K562 (cell line): ENCODE results near the gene PPP1R13B. TPM values are rescaled to one million over a fixed set of nuclear protein-coding genes. Genes with fewer than 3 reads are reported as not detected.

Experiments used
- ATAC-seq: fragments of 200-7000 bp; cut with Tn5 transposase; 3 replicates; pipeline ENCODE4 v1.9.1; 2020; ENCODE audit warnings: moderate library complexity
- BruUV-seq: library from RNA; stranded (reverse); fragments of 400-500 nt; replicated peaks from 2 replicates; lab custom pipeline; 2021; lab: Mats Ljungman, UMichigan
- CTCF ChIA-PET: fragments of 300-600 bp; formaldehyde crosslinking; extraction: SDS; loops from one replicate; lab custom pipeline; 2021; ENCODE audit warnings: low intra/inter-chr PET ratio; lab: Yijun Ruan, JAX
- POLR2A ChIA-PET: fragments of 300-600, 350-650 bp; sonication (Branson Sonifier 250); formaldehyde crosslinking; extraction: SDS; loops from one replicate; lab custom pipeline; 2021; ENCODE audit warnings: antibody characterized with exemption, inconsistent platforms; lab: Yijun Ruan, JAX
- DNase-seq, 4 experiments: peaks; one replicate each; pipeline versions ENCODE4 v3.0.0 to v3.0.0-alpha.2; 2011 to 2018; ENCODE audit warnings: low spot score in 3 of 4, mixed read lengths in 3 of 4; ENCODE audit errors: extremely low read depth in 1 of 4
- FAIRE-seq: peaks from 2 replicates; lab custom pipeline; 2011; peaks lifted over from hg19 to GRCh38; lab: Jason Lieb, UNC
- H2AFZ ChIP-seq: 2 replicates; pipeline ENCODE4 v1.6.0; 2011; ENCODE audit warnings: low read depth, low read length, control low read depth, inconsistent platforms
- H3K27ac ChIP-seq: fragments of 200-600 bp; 3 replicates; pipeline ENCODE4 v1.8.0; 2011; ENCODE audit warnings: low read depth, mild to moderate bottlenecking, control low read depth, inconsistent platforms, low read length, moderate library complexity, mixed read lengths; ENCODE audit errors: extremely low read depth
- H3K27me3 ChIP-seq, 2 experiments: fragments of 300-600 bp in 1 of 2; 2 replicates in 1 of 2; 3 replicates in 1 of 2; pipeline versions ENCODE4 v1.6.0 to v1.8.0; 2011; ENCODE audit warnings: inconsistent platforms in 2 of 2, low read length in 2 of 2, mild to moderate bottlenecking in 1 of 2, mixed read lengths in 1 of 2, moderate library complexity in 1 of 2; ENCODE audit not compliant: control insufficient read depth in 2 of 2, insufficient read depth in 2 of 2
- H3K36me3 ChIP-seq: fragments of 300-600 bp; 3 replicates; pipeline ENCODE4 v1.8.0; 2011; ENCODE audit warnings: mild to moderate bottlenecking, low read length, inconsistent platforms; ENCODE audit not compliant: control insufficient read depth, insufficient read depth
- H3K4me1 ChIP-seq, 2 experiments: fragments of 200-600 bp in 1 of 2; replicated peaks in 1 of 2; 2 replicates in 1 of 2; 3 replicates in 1 of 2; pipeline versions ENCODE4 v1.5.1 to v1.8.0; 2011; ENCODE audit warnings: inconsistent platforms in 2 of 2, low read length in 2 of 2, mild to moderate bottlenecking in 1 of 2, mixed read lengths in 1 of 2, moderate library complexity in 1 of 2; ENCODE audit not compliant: control insufficient read depth in 2 of 2, insufficient read depth in 2 of 2
- H3K4me2 ChIP-seq: 2 replicates; pipeline ENCODE4 v1.6.1; 2011; ENCODE audit warnings: low read length, control low read depth, inconsistent platforms, mixed read lengths; ENCODE audit not compliant: insufficient read depth
- H3K4me3 ChIP-seq: fragments of 200-600 bp; sonication (generic), shearing (Covaris generic); 2 replicates; pipeline ENCODE4 v1.5.1; 2016; ENCODE audit warnings: control low read depth, inconsistent platforms
- H3K79me2 ChIP-seq: fragments of 200-600 bp; 3 replicates; pipeline ENCODE4 v1.8.0; 2011; ENCODE audit warnings: low read length, inconsistent platforms; ENCODE audit not compliant: control insufficient read depth, insufficient read depth
- H3K9ac ChIP-seq, 2 experiments: 2 replicates each; pipeline versions ENCODE4 v1.6.0 to v1.6.1; 2011; ENCODE audit warnings: low read depth in 2 of 2, low read length in 2 of 2, control low read depth in 1 of 2, inconsistent platforms in 1 of 2, mild to moderate bottlenecking in 1 of 2, mixed read lengths in 1 of 2; ENCODE audit not compliant: insufficient read depth in 1 of 2
- H3K9me1 ChIP-seq: one replicate; pipeline ENCODE4 v1.6.0; 2011; ENCODE audit warnings: inconsistent platforms, mild to moderate bottlenecking, low read length, moderate library complexity; ENCODE audit not compliant: control insufficient read depth, insufficient read depth
- H3K9me3 ChIP-seq: replicated peaks from 2 replicates; pipeline ENCODE4 v1.5.1; 2011; ENCODE audit warnings: low read depth, low read length, inconsistent platforms; ENCODE audit not compliant: control insufficient read depth, insufficient read depth
- H4K20me1 ChIP-seq: replicated peaks from 2 replicates; pipeline ENCODE4 v1.6.1; 2011; ENCODE audit warnings: low read length, inconsistent platforms, mixed read lengths; ENCODE audit not compliant: control insufficient read depth, insufficient read depth
- ARID1B ChIP-seq: fragments of 450-650 bp; IDR thresholded peaks from 2 replicates; pipeline ENCODE4 v1.6.1; 2016; ENCODE audit warnings: antibody characterized with exemption, mild to moderate bottlenecking, inconsistent platforms
- CCAR2 ChIP-seq: fragments of 200-400 bp; formaldehyde crosslinking; IDR thresholded peaks from 2 replicates; pipeline ENCODE4 v1.6.1; 2017; ENCODE audit warnings: mild to moderate bottlenecking, low read depth, low read length
- DDX20 ChIP-seq: fragments of 450-650 bp; IDR thresholded peaks from 2 replicates; pipeline ENCODE4 v1.6.1; 2016; ENCODE audit warnings: missing genetic modification characterization, low read depth, mild to moderate bottlenecking, missing compliant biosample characterization, moderate library complexity
- HDAC3 ChIP-seq: fragments of 450-650 bp; IDR thresholded peaks from 2 replicates; pipeline ENCODE4 v1.6.1; 2018; ENCODE audit warnings: borderline replicate concordance, mild to moderate bottlenecking, moderate library complexity; ENCODE audit not compliant: partially characterized antibody
- MED1 ChIP-seq: sonication (generic); formaldehyde crosslinking; IDR thresholded peaks from 2 replicates; pipeline ENCODE4 v1.8.1; 2023; ENCODE audit warnings: missing genetic modification reagents, borderline replicate concordance
- PHF21A ChIP-seq: fragments of 450-650 bp; IDR thresholded peaks from 2 replicates; pipeline ENCODE4 v1.6.1; 2017; ENCODE audit warnings: low read depth, borderline replicate concordance
- RBM39 ChIP-seq: fragments of 200-400 bp; formaldehyde crosslinking; optimal IDR thresholded peaks from 2 replicates; pipeline ENCODE3; 2018; ENCODE audit warnings: low read depth, low read length
- RUNX1 ChIP-seq: sonication (generic); IDR thresholded peaks from 2 replicates; pipeline ENCODE4 v1.6.1; 2016; ENCODE audit warnings: antibody characterized with exemption, low read depth
- ZNF354B ChIP-seq: fragments of 250-450 bp; sonication (Bioruptor Pico); IDR thresholded peaks from 2 replicates; pipeline ENCODE4 v1.4.0; 2020
- ZNF77 ChIP-seq: fragments of 250-450 bp; sonication (Bioruptor Pico); IDR thresholded peaks from 2 replicates; pipeline ENCODE4 v1.5.0; 2020
- WGBS: fragments of 100-300 bp; shearing (Covaris generic); methylation state at CpG from one replicate; pipeline ENCODE4 v1.1.6; 2016; ENCODE audit warnings: low coverage, mixed read lengths; ENCODE audit not compliant: insufficient coverage; ENCODE audit errors: missing lambda C conversion rate; 5-methylcytosine and 5-hydroxymethylcytosine counted together
- in situ Hi-C: fragments of 300-500 bp; cut with MboI; formaldehyde crosslinking; loops from 4 replicates; pipeline ENCODE4 v1.15.0; 2018; ENCODE audit warnings: inconsistent platforms, mixed read lengths
- intact Hi-C: fragments of 100-400 bp; cut with micrococcal nuclease; formaldehyde crosslinking; loops from 2 replicates; pipeline ENCODE4 v1.14.2; 2022
- polyA plus RNA-seq, 8 experiments: library from polyadenylated mRNA; depleted of rRNA in 4 of 8; stranded (reverse) in 5 of 8; unstranded in 3 of 8; fragments of >200 nt; fragmentation: Nextera tagmentation in 2 of 8; fragmentation: Illumina TruSeq in 1 of 8; extraction: Ambion mirVana in 2 of 8; extraction: Trizol in 1 of 8; gene quantifications; 2 replicates each; pipeline versions ENCODE4 v1.2.1 to v1.2.3, GENCODE V29; 2011 to 2014; ENCODE audit warnings: inconsistent platforms in 1 of 8, missing spikeins in 1 of 8
- total RNA-seq, 7 experiments: library from RNA; depleted of rRNA in 6 of 7; stranded (reverse); fragments of >200 nt in 6 of 7; fragmentation: Illumina TruSeq in 2 of 7; extraction: Trizol in 2 of 7; gene quantifications; 2 replicates each; pipeline versions ENCODE4 v1.2.1 to v1.2.3, GENCODE V29; 2011 to 2021; ENCODE audit warnings: low replicate concordance in 1 of 7

PPP1R13B gene
- total and polyA plus RNA-seq, 9 of the 15 experiments (the other 6 are each of a cell fraction or from before 2014, with no cell fraction given) = 0.03 to 1.7 (median 0.15) TPM

DNA sequence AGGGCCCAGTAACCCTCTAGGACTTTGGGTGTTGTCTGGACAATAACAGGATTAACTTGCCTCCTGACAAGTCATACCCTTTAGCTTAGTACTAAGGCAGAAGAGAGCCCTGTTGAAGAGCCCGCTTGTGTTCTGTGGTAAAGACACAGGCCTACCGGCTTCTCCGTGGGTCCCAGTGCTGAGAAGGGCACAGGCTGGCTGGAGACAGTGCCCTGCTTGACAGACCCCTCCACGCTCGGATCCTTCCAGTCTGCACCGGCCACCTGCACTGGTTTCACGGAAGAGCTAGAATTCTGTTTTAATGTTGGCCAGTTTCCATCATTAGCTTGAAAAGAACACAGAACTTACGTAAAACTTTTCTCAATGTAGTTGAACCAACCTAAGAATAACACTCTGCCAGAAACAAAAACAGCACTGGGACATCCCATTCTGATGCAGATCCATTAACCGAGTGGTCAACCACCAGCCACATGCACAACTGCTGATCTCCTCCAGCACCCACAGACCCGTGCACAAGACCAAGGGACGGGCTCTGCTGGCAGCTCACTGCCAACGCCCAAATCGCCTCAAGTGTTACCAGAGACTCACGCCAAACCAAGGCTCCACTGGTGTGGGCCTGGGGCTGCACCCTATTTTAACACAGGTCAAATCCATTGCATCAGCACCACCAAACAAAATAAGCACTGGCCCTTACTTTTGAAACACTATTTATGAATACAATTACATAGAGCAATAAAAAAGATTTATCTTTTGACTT is 104.7 kb downstream of the PPP1R13B start:
- in situ Hi-C loops = no loop called here
- Histone ChIP-seq H4K20me1 (no peaks in the 10 kb centered on the region), H3K4me1 (peaks cover 0 to 10% of the 10 kb centered on the region in 2 experiments; a peak in 3 of 5 replicates), H3K9ac (no peak overlapping the region), H3K9me1 (no peaks in the 10 kb centered on the region), H2AFZ (no peak overlapping the region), H3K9me3 (no peaks in the 10 kb centered on the region), H3K27ac (no peak overlapping the region), H3K4me2 (no peak overlapping the region), H3K27me3 (peaks cover 2 to 19% of the 10 kb centered on the region in 2 experiments; a peak in 3 of 5 replicates), H3K4me3 (no peak overlapping the region), H3K36me3 (no peaks in the 10 kb centered on the region), H3K79me2 (no peaks in the 10 kb centered on the region)
- intact Hi-C loops = no loop called here
- ATAC-seq (no peak), FAIRE-seq (no peak), DNase-seq (no peak)
- 46% methylated on average over 14 of the region's 14 CpGs for WGBS
- TF ChIP-seq MED1 (CRISPR knock-in tag) (no peak), RUNX1 (no peak), ARID1B (no peak), ZNF354B (no peak), CCAR2 (no peak), ZNF77 (CRISPR knock-in tag) (no peak), PHF21A (no peak), RBM39 (no peak), HDAC3 (no peak), DDX20 (tag) (no peak)
- ChIA-PET POLR2A (interaction anchor here (0.6 kb wide), 1 partner anchor 98 kb away, joined by 3 read pairs; no protein-coding TSS in a partner anchor), CTCF (no interaction called here)
- BruUV-seq = no TSS peak
